Lung microvascular endothelial cell (primary cell): Measurements from ENCODE around the gene PLAGL2. TPM values are rescaled to one million over a fixed set of nuclear protein-coding genes. Genes with fewer than 3 reads are reported as not detected.

Experiments
- DNase-seq, 2 donors: peaks; one replicate each; pipeline versions ENCODE4 v3.0.0 to v3.0.0-alpha.2; 2010; ENCODE audit warnings: low read depth in 2 of 2
- total RNA-seq: library from RNA; depleted of rRNA; stranded (reverse); fragments of >200 nt; gene quantifications from 2 replicates; pipeline ENCODE4 v1.2.1, GENCODE V29; 2014

PLAGL2 gene
- total RNA-seq, 1 donor from 2014 or later = 2.8 TPM

- DNase-seq = no peak
Observed at GRCh38 chr20:32231245-32231644, 23.7 kb upstream of the PLAGL2 start.

GRCh38 chr20:32230707-32231106 lies 23.2 kb upstream of the PLAGL2 start:
- DNase-seq = no peak

- DNase-seq = no peak
Observed at GRCh38 chr20:32229251-32229747, 21.8 kb upstream of the PLAGL2 start.

GRCh38 chr20:32227744-32228688 lies 20.5 kb upstream of the PLAGL2 start:
- DNase-seq = peak in 1 of 2 donors; percentile 62

GRCh38 chr20:32227306-32227705 lies 19.8 kb upstream of the PLAGL2 start:
- DNase-seq = no peak

GRCh38 chr20:32226391-32226790 lies 18.8 kb upstream of the PLAGL2 start:
- DNase-seq = no peak

- DNase-seq = no peak
Observed at GRCh38 chr20:32224463-32224862, 16.9 kb upstream of the PLAGL2 start.

GRCh38 chr20:32218156-32218900 lies 10.8 kb upstream of the PLAGL2 start:
- peak in 1 of 2 donors; percentile 60 for DNase-seq

GRCh38 chr20:32216179-32217142 lies 8.9 kb upstream of the PLAGL2 start:
- DNase-seq = peak; percentile 31 to 92

GRCh38 chr20:32215729-32216128 lies 8.2 kb upstream of the PLAGL2 start:
- DNase-seq = no peak

- no peak for DNase-seq
Observed at GRCh38 chr20:32215147-32215546, 7.6 kb upstream of the PLAGL2 start.

GRCh38 chr20:32213870-32214269 lies 6.3 kb upstream of the PLAGL2 start:
- no peak for DNase-seq

- DNase-seq = no peak
Observed at GRCh38 chr20:32209850-32210605, 2.5 kb upstream of the PLAGL2 start.

GRCh38 chr20:32208499-32209154 lies 1.1 kb upstream of the PLAGL2 start:
- no peak for DNase-seq

- peak in 1 of 2 donors; percentile 10 for DNase-seq
Observed at GRCh38 chr20:32206760-32207625, 550 bp downstream of the PLAGL2 start.

- no peak for DNase-seq
Observed at GRCh38 chr20:32205843-32206759, 1.4 kb downstream of the PLAGL2 start.

- DNase-seq = no peak
Observed at GRCh38 chr20:32205110-32205842, 2.3 kb downstream of the PLAGL2 start.
